H9 (cell line): Measurements from ENCODE around the gene SEPTIN2. TPM values are rescaled to one million over a fixed set of nuclear protein-coding genes. Genes with fewer than 3 reads are reported as not detected.
A peak's percentile ranks its signal among the peaks of the same experiment; 100 is the strongest.

Experiments
- DNase-seq: peaks from one replicate; pipeline ENCODE4 v3.0.0-alpha.2; 2017
- H2AFZ ChIP-seq: one replicate; pipeline ENCODE4 v1.6.1; 2013; ENCODE audit warnings: mild to moderate bottlenecking, low read length, control low read depth, moderate library complexity
- H2AK5ac ChIP-seq: 2 replicates; pipeline ENCODE4 v1.6.1; 2013; ENCODE audit warnings: low read length, control low read depth, mixed read lengths; ENCODE audit not compliant: insufficient read length
- H2BK120ac ChIP-seq: one replicate; pipeline ENCODE4 v1.6.1; 2013; ENCODE audit warnings: low read depth, mild to moderate bottlenecking, low read length, control low read depth, inconsistent platforms; ENCODE audit not compliant: poor library complexity, severe bottlenecking
- H2BK12ac ChIP-seq: 2 replicates; pipeline ENCODE4 v1.6.1; 2013; ENCODE audit warnings: low read length, control low read depth, mixed read lengths, low read depth; ENCODE audit not compliant: insufficient read length
- H2BK15ac ChIP-seq: 2 replicates; pipeline ENCODE4 v1.6.1; 2013; ENCODE audit warnings: low read depth, low read length, control low read depth
- H2BK20ac ChIP-seq: one replicate; pipeline ENCODE4 v1.6.1; 2013; ENCODE audit warnings: low read depth, mild to moderate bottlenecking, low read length, control low read depth, inconsistent platforms; ENCODE audit not compliant: poor library complexity, severe bottlenecking
- H2BK5ac ChIP-seq: 2 replicates; pipeline ENCODE4 v1.6.1; 2013; ENCODE audit warnings: low read length, control low read depth, mixed read lengths; ENCODE audit not compliant: insufficient read length
- H3K14ac ChIP-seq: 2 replicates; pipeline ENCODE4 v1.6.1; 2013; ENCODE audit warnings: low read length, control low read depth; ENCODE audit not compliant: insufficient read depth
- H3K18ac ChIP-seq: 2 replicates; pipeline ENCODE4 v1.6.1; 2013; ENCODE audit warnings: low read depth, mild to moderate bottlenecking, mixed read lengths, low read length, control low read depth; ENCODE audit not compliant: insufficient read length
- H3K23ac ChIP-seq: 2 replicates; pipeline ENCODE4 v1.6.1; 2013; ENCODE audit warnings: low read length, control low read depth, mixed read lengths, low read depth; ENCODE audit not compliant: insufficient read length
- H3K23me2 ChIP-seq: 2 replicates; pipeline ENCODE4 v1.6.1; 2013; ENCODE audit warnings: low read depth, mild to moderate bottlenecking, mixed read lengths, low read length, control low read depth; ENCODE audit not compliant: insufficient read length, poor library complexity, severe bottlenecking
- H3K27ac ChIP-seq: 2 replicates; pipeline ENCODE4 v1.5.1; 2013; ENCODE audit warnings: low read length, control low read depth, mixed read lengths, low read depth; ENCODE audit not compliant: insufficient read length
- H3K27me3 ChIP-seq: 2 replicates; pipeline ENCODE4 v1.6.1; 2013; ENCODE audit warnings: low read length, control low read depth, inconsistent platforms; ENCODE audit not compliant: insufficient read depth
- H3K4ac ChIP-seq: 2 replicates; pipeline ENCODE4 v1.6.1; 2013; ENCODE audit warnings: low read depth, mild to moderate bottlenecking, control low read depth, inconsistent platforms, low read length, moderate library complexity
- H3K4me1 ChIP-seq: 2 replicates; pipeline ENCODE4 v1.6.1; 2013; ENCODE audit warnings: low read length, control low read depth, inconsistent platforms; ENCODE audit not compliant: insufficient read depth
- H3K4me2 ChIP-seq: 2 replicates; pipeline ENCODE4 v1.6.1; 2013; ENCODE audit warnings: low read length, control low read depth, mixed read lengths; ENCODE audit not compliant: insufficient read length, insufficient read depth
- H3K56ac ChIP-seq: 2 replicates; pipeline ENCODE4 v1.6.1; 2013; ENCODE audit warnings: low read depth, mild to moderate bottlenecking, mixed read lengths, low read length, control low read depth; ENCODE audit not compliant: insufficient read length
- H3K79me1 ChIP-seq: 2 replicates; pipeline ENCODE4 v1.6.1; 2013; ENCODE audit warnings: low read depth, mild to moderate bottlenecking, moderate library complexity, low read length, control low read depth, inconsistent platforms; ENCODE audit not compliant: insufficient read depth, poor library complexity, severe bottlenecking
- H3K79me2 ChIP-seq: 2 replicates; pipeline ENCODE4 v1.6.1; 2013; ENCODE audit warnings: low read length, control low read depth, inconsistent platforms; ENCODE audit not compliant: insufficient read depth
- H3K9ac ChIP-seq: 2 replicates; pipeline ENCODE4 v1.6.1; 2013; ENCODE audit warnings: low read length, control low read depth, mixed read lengths; ENCODE audit not compliant: insufficient read length; ENCODE audit errors: extremely low read depth
- H3K9me3 ChIP-seq: one replicate; pipeline ENCODE4 v1.6.1; 2013; ENCODE audit warnings: low read depth, low read length, inconsistent platforms; ENCODE audit not compliant: control insufficient read depth
- H3T11ph ChIP-seq: one replicate; pipeline ENCODE4 v1.6.1; 2013; ENCODE audit warnings: mild to moderate bottlenecking, low read length, control low read depth, inconsistent platforms
- H4K20me1 ChIP-seq: one replicate; pipeline ENCODE4 v1.6.1; 2013; ENCODE audit not compliant: control insufficient read depth, insufficient read length, insufficient read depth
- H4K5ac ChIP-seq: 2 replicates; pipeline ENCODE4 v1.6.1; 2013; ENCODE audit warnings: low read depth, mild to moderate bottlenecking, mixed read lengths, low read length, control low read depth; ENCODE audit not compliant: insufficient read length
- H4K8ac ChIP-seq: replicated peaks from 2 replicates; pipeline ENCODE4 v1.6.1; 2013; ENCODE audit warnings: low read length, control low read depth, mixed read lengths, low read depth; ENCODE audit not compliant: insufficient read length
- H4K91ac ChIP-seq: 2 replicates; pipeline ENCODE4 v1.6.1; 2013; ENCODE audit warnings: low read depth, mild to moderate bottlenecking, moderate library complexity, mixed read lengths, low read length, control low read depth; ENCODE audit not compliant: insufficient read length
- H3K27ac Mint-ChIP-seq, 3 experiments: 2 replicates in 2 of 3; 3 replicates in 1 of 3; pipeline ENCODE4 v1.8.0; 2020 to 2021; ENCODE audit warnings: mixed read lengths in 3 of 3, mild to moderate bottlenecking in 1 of 3, moderate library complexity in 1 of 3
- H3K27me3 Mint-ChIP-seq: 2 replicates; pipeline ENCODE4 v1.8.0; 2021; ENCODE audit warnings: low read depth, mild to moderate bottlenecking, moderate library complexity, mixed read lengths
- H3K36me3 Mint-ChIP-seq, 3 experiments: 2 replicates in 2 of 3; 3 replicates in 1 of 3; pipeline ENCODE4 v1.8.0; 2020 to 2021; ENCODE audit warnings: low read depth in 3 of 3, mixed read lengths in 3 of 3; ENCODE audit not compliant: insufficient read depth in 1 of 3
- H3K4me1 Mint-ChIP-seq, 2 experiments: 2 replicates each; pipeline ENCODE4 v1.8.0; 2020; ENCODE audit warnings: mixed read lengths in 2 of 2
- H3K4me3 Mint-ChIP-seq, 2 experiments: 2 replicates in 1 of 2; 3 replicates in 1 of 2; pipeline ENCODE4 v1.8.0; 2020 to 2021; ENCODE audit warnings: mild to moderate bottlenecking in 2 of 2, mixed read lengths in 2 of 2, moderate library complexity in 1 of 2
- H3K9me3 Mint-ChIP-seq, 2 experiments: 2 replicates in 1 of 2; 3 replicates in 1 of 2; pipeline ENCODE4 v1.8.0; 2020; ENCODE audit warnings: mild to moderate bottlenecking in 2 of 2, mixed read lengths in 2 of 2, moderate library complexity in 1 of 2
- WGBS: extraction: QIAGEN DNeasy Blood & Tissue Kit; methylation state at CpG from one replicate; pipeline ENCODE4 v1.1.7; 2013; ENCODE audit warnings: missing lambda C conversion rate, low lambda C conversion rate, mixed read lengths; ENCODE audit not compliant: insufficient read length; ENCODE audit errors: extremely low coverage; 5-methylcytosine and 5-hydroxymethylcytosine counted together
- total RNA-seq: library from RNA; stranded (reverse); gene quantifications from 2 replicates; pipeline ENCODE4 v1.2.1, GENCODE V29; 2021
- TF ChIP-seq, protein P1 (sequence below): fragments of 200-600 bp; sonication (generic); conservative IDR thresholded peaks from 3 replicates; pipeline ENCODE4 v1.8.0; 2021; ENCODE audit warnings: antibody characterized with exemption, mild to moderate bottlenecking

Gene SEPTIN2
- total RNA-seq, 1 experiment from 2014 or later = 385 TPM

DNA sequence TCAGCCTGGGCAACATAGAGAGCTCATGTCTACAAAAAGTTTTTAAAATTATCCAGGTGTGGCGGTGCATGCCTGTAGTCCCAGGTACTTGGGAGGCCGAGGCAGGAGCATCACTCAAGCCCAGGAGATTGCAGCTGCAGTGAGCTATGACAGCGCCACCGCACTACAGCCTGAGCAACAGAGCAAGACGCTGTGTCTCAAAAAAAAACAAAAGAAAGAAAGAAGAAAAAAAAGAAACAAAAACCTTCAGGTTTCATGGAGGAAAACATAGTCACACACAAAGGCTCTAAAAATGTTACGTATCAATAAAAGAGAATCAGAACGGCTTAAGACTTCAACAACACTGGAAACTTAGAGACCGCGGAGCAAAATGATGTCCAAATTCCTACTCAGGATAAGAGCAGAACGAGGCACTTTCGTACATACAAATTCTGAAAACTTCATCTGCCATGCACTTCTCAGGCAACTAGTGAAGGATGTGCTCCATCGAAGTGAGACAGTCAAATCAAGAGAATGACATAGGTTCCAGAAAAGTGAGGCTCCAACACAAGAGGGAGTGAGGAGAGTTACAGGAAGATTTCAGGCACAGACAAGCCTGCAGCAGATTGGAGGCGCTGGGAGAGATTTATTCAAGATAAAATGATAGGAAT lies 4.7 kb upstream of the SEPTIN2 start:
- H3K4me2 ChIP-seq = no peak overlapping the region
- no peaks in the 10 kb centered on the region for H4K20me1 ChIP-seq
- no peak overlapping the region for H3T11ph ChIP-seq
- H2BK120ac ChIP-seq = no peak overlapping the region
- no peak overlapping the region for H2AK5ac ChIP-seq
- no peaks in the 10 kb centered on the region for H3K27me3 ChIP-seq
- no peak overlapping the region for H4K5ac ChIP-seq
- H3K27ac ChIP-seq = no peak overlapping the region
- no peak overlapping the region for H2AFZ ChIP-seq
- Mint-ChIP-seq H3K27me3 (no peaks in the 10 kb centered on the region), H3K36me3 (no peaks in the 10 kb centered on the region; a peak in 1 of 7 replicates), H3K9me3 (no peaks in the 10 kb centered on the region; a peak in 1 of 5 replicates), H3K27ac (peak overlapping the region in 2 of 3 experiments; percentile 7 to 29; a peak in 3 of 7 replicates), H3K4me3 (peak overlapping the region in 1 of 2 experiments; percentile 8; a peak in 1 of 5 replicates), H3K4me1 (peaks cover 43 to 48% of the 10 kb centered on the region in 2 experiments)
- peaks cover 57% of the 10 kb centered on the region for H3K79me2 ChIP-seq
- no peak overlapping the region for H4K8ac ChIP-seq
- no peaks in the 10 kb centered on the region for H3K9me3 ChIP-seq
- H3K18ac ChIP-seq = no peak overlapping the region
- H4K91ac ChIP-seq = no peak overlapping the region
- no peak overlapping the region for H2BK15ac ChIP-seq
- H3K79me1 ChIP-seq = peaks cover 3% of the 10 kb centered on the region
- H3K23me2 ChIP-seq = no peaks in the 10 kb centered on the region
- no peak overlapping the region for H3K14ac ChIP-seq
- no CpG with 5 or more reads among the region's 13 CpGs for WGBS
- no peak overlapping the region for H2BK5ac ChIP-seq
- H3K4ac ChIP-seq = no peak overlapping the region
- TF ChIP-seq, protein P1, sequence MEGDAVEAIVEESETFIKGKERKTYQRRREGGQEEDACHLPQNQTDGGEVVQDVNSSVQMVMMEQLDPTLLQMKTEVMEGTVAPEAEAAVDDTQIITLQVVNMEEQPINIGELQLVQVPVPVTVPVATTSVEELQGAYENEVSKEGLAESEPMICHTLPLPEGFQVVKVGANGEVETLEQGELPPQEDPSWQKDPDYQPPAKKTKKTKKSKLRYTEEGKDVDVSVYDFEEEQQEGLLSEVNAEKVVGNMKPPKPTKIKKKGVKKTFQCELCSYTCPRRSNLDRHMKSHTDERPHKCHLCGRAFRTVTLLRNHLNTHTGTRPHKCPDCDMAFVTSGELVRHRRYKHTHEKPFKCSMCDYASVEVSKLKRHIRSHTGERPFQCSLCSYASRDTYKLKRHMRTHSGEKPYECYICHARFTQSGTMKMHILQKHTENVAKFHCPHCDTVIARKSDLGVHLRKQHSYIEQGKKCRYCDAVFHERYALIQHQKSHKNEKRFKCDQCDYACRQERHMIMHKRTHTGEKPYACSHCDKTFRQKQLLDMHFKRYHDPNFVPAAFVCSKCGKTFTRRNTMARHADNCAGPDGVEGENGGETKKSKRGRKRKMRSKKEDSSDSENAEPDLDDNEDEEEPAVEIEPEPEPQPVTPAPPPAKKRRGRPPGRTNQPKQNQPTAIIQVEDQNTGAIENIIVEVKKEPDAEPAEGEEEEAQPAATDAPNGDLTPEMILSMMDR = no peak
- H3K23ac ChIP-seq = no peak overlapping the region
- H3K4me1 ChIP-seq = 0 out of 2 replicates have a peak, but pooled peaks cover 2% of the 10 kb centered on the region
- H3K56ac ChIP-seq = no peak overlapping the region
- DNase-seq = no peak
- H2BK12ac ChIP-seq = no peak overlapping the region
- H2BK20ac ChIP-seq = no peak overlapping the region
- H3K9ac ChIP-seq = no peak overlapping the region
